ENCODE measurements around the gene BCL6. TPM values are rescaled to one million over a fixed set of nuclear protein-coding genes. Genes with fewer than 3 reads are reported as not detected.

BCL6 gene
- total and polyA plus RNA-seq, 9 of the 15 experiments (the other 6 are each of a cell fraction or from before 2014, with no cell fraction given), result 0.08 to 3.5 (median 1.6) TPM

DNA sequence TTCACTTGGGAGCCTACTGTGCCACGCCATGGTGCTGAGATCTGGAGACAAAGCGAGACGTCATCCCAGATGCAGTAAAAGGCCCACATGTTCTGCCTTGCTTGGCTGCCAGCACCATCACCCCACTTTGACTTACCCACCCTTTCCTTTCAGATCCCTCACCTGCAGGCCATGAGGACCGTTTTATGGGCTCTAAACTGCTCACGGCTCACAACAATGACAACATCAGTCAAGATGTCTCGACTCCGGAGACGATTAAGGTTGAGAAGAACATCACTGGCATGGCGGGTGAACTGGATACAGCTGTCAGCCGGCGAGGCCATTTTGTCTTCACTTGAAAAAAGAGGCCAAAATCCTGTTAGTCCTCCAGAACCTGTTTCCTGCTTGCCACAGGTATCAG, 11.9 kb downstream of the BCL6 start (continued):
- TF ChIP-seq, protein P1, sequence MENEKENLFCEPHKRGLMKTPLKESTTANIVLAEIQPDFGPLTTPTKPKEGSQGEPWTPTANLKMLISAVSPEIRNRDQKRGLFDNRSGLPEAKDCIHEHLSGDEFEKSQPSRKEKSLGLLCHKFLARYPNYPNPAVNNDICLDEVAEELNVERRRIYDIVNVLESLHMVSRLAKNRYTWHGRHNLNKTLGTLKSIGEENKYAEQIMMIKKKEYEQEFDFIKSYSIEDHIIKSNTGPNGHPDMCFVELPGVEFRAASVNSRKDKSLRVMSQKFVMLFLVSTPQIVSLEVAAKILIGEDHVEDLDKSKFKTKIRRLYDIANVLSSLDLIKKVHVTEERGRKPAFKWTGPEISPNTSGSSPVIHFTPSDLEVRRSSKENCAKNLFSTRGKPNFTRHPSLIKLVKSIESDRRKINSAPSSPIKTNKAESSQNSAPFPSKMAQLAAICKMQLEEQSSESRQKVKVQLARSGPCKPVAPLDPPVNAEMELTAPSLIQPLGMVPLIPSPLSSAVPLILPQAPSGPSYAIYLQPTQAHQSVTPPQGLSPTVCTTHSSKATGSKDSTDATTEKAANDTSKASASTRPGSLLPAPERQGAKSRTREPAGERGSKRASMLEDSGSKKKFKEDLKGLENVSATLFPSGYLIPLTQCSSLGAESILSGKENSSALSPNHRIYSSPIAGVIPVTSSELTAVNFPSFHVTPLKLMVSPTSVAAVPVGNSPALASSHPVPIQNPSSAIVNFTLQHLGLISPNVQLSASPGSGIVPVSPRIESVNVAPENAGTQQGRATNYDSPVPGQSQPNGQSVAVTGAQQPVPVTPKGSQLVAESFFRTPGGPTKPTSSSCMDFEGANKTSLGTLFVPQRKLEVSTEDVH (IDR thresholded peaks at IDR 0.05; ENCODE audit: low read depth, partially characterized antibody), result no peak
- TF ChIP-seq NONO (IDR thresholded peaks at IDR 0.05; ENCODE audit: low read depth in 2 of 2, low read length in 1 of 2) (no peak), NR4A1 (CRISPR knock-in tag; IDR thresholded peaks at IDR 0.05) (no peak), NR4A1 (tag; IDR thresholded peaks at IDR 0.05) (no peak), ZBTB8A (IDR thresholded peaks at IDR 0.05; ENCODE audit: partially characterized antibody) (no peak), JUND (IDR thresholded peaks at IDR 0.05; ENCODE audit: borderline replicate concordance, low read depth, low read length) (no peak), JUND (tag; IDR thresholded peaks at IDR 0.05; ENCODE audit: borderline replicate concordance, low read depth, low read length) (no peak), TCFL5 (CRISPR knock-in tag; conservative IDR thresholded peaks at IDR 0.05) (no peak), SAFB2 (IDR thresholded peaks at IDR 0.05; ENCODE audit: borderline replicate concordance, low read depth, low read length, severe bottlenecking) (no peak), MAFG (tag; conservative IDR thresholded peaks at IDR 0.05) (no peak), SAP30 (IDR thresholded peaks at IDR 0.05; ENCODE audit: borderline replicate concordance, insufficient read depth, low read depth, low read length, poor library complexity, severe bottlenecking) (no peak), NFXL1 (CRISPR knock-in tag; IDR thresholded peaks at IDR 0.05) (no peak), MAZ (CRISPR knock-in tag; conservative IDR thresholded peaks at IDR 0.05 in 1 of 2, IDR thresholded peaks at IDR 0.05 in 1 of 2) (no peak), ZBTB17 (CRISPR knock-in tag; IDR thresholded peaks at IDR 0.05) (no peak)
- TF ChIP-seq, protein P2, sequence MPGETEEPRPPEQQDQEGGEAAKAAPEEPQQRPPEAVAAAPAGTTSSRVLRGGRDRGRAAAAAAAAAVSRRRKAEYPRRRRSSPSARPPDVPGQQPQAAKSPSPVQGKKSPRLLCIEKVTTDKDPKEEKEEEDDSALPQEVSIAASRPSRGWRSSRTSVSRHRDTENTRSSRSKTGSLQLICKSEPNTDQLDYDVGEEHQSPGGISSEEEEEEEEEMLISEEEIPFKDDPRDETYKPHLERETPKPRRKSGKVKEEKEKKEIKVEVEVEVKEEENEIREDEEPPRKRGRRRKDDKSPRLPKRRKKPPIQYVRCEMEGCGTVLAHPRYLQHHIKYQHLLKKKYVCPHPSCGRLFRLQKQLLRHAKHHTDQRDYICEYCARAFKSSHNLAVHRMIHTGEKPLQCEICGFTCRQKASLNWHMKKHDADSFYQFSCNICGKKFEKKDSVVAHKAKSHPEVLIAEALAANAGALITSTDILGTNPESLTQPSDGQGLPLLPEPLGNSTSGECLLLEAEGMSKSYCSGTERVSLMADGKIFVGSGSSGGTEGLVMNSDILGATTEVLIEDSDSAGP (CRISPR knock-in tag; IDR thresholded peaks at IDR 0.05), result no peak
- TF ChIP-seq, protein P3, sequence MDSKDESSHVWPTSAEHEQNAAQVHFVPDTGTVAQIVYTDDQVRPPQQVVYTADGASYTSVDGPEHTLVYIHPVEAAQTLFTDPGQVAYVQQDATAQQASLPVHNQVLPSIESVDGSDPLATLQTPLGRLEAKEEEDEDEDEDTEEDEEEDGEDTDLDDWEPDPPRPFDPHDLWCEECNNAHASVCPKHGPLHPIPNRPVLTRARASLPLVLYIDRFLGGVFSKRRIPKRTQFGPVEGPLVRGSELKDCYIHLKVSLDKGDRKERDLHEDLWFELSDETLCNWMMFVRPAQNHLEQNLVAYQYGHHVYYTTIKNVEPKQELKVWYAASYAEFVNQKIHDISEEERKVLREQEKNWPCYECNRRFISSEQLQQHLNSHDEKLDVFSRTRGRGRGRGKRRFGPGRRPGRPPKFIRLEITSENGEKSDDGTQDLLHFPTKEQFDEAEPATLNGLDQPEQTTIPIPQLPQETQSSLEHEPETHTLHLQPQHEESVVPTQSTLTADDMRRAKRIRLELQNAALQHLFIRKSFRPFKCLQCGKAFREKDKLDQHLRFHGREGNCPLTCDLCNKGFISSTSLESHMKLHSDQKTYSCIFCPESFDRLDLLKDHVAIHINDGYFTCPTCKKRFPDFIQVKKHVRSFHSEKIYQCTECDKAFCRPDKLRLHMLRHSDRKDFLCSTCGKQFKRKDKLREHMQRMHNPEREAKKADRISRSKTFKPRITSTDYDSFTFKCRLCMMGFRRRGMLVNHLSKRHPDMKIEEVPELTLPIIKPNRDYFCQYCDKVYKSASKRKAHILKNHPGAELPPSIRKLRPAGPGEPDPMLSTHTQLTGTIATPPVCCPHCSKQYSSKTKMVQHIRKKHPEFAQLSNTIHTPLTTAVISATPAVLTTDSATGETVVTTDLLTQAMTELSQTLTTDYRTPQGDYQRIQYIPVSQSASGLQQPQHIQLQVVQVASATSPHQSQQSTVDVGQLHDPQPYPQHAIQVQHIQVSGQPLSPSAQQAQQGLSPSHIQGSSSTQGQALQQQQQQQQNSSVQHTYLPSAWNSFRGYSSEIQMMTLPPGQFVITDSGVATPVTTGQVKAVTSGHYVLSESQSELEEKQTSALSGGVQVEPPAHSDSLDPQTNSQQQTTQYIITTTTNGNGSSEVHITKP (IDR thresholded peaks at IDR 0.05; ENCODE audit: partially characterized antibody), result no peak
- TF ChIP-seq, protein P4, sequence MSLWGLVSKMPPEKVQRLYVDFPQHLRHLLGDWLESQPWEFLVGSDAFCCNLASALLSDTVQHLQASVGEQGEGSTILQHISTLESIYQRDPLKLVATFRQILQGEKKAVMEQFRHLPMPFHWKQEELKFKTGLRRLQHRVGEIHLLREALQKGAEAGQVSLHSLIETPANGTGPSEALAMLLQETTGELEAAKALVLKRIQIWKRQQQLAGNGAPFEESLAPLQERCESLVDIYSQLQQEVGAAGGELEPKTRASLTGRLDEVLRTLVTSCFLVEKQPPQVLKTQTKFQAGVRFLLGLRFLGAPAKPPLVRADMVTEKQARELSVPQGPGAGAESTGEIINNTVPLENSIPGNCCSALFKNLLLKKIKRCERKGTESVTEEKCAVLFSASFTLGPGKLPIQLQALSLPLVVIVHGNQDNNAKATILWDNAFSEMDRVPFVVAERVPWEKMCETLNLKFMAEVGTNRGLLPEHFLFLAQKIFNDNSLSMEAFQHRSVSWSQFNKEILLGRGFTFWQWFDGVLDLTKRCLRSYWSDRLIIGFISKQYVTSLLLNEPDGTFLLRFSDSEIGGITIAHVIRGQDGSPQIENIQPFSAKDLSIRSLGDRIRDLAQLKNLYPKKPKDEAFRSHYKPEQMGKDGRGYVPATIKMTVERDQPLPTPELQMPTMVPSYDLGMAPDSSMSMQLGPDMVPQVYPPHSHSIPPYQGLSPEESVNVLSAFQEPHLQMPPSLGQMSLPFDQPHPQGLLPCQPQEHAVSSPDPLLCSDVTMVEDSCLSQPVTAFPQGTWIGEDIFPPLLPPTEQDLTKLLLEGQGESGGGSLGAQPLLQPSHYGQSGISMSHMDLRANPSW (CRISPR knock-in tag; IDR thresholded peaks at IDR 0.05), result no peak
